GM12878 (cell line): Measurements from ENCODE around the gene SFR1. TPM values are rescaled to one million over a fixed set of nuclear protein-coding genes. Genes with fewer than 3 reads are reported as not detected.

ENCODE experiments used
- ATAC-seq: fragments of 200-7000 bp; cut with Tn5 transposase; 3 replicates; pipeline ENCODE4 v1.9.1; 2020; ENCODE audit warnings: mild to moderate bottlenecking, moderate library complexity
- BruUV-seq: library from RNA; stranded (reverse); fragments of 400-500 nt; replicated peaks from 2 replicates; lab custom pipeline; 2021; lab: Mats Ljungman, UMichigan
- CTCF ChIA-PET: fragments of 300-600 bp; sonication (Branson Sonifier 250); formaldehyde crosslinking; extraction: SDS; loops from one replicate; lab custom pipeline; 2021; ENCODE audit warnings: inconsistent platforms; lab: Yijun Ruan, JAX
- POLR2A ChIA-PET: fragments of 350-600 bp; formaldehyde crosslinking; extraction: SDS; loops from one replicate; lab custom pipeline; 2021; ENCODE audit warnings: inconsistent platforms; lab: Charles Lee
- RAD21 ChIA-PET: fragments of 300-600 bp; sonication (Branson Sonifier 250); formaldehyde crosslinking; loops from one replicate; lab custom pipeline; 2023; ENCODE audit warnings: antibody characterized with exemption; ENCODE audit not compliant: unreplicated experiment; lab: Charles Lee
- SMC1A ChIA-PET: fragments of 300-600 bp; sonication (Branson Sonifier 250); formaldehyde crosslinking; loops from one replicate; lab custom pipeline; 2023; ENCODE audit not compliant: unreplicated experiment, uncharacterized antibody; lab: Charles Lee
- DNase-seq: peaks from one replicate; pipeline ENCODE4 v3.0.0-alpha.2; 2011; ENCODE audit warnings: low read depth, low spot score
- FAIRE-seq: peaks from 3 replicates; lab custom pipeline; 2011; peaks lifted over from hg19 to GRCh38; lab: Jason Lieb, UNC
- H2AFZ ChIP-seq: 2 replicates; pipeline ENCODE4 v1.6.0; 2011; ENCODE audit warnings: low read depth, low read length, control low read depth; ENCODE audit not compliant: control insufficient read depth
- H3K27ac ChIP-seq: 2 replicates; pipeline ENCODE4 v1.5.1; 2011; ENCODE audit warnings: control low read depth; ENCODE audit not compliant: control insufficient read depth, insufficient read depth
- H3K27me3 ChIP-seq, 2 experiments: replicated peaks in 1 of 2; 2 replicates each; pipeline versions ENCODE4 v1.6.0 to v1.6.1; 2011; ENCODE audit warnings: low read length in 1 of 2; ENCODE audit not compliant: control insufficient read depth in 2 of 2, insufficient read depth in 2 of 2
- H3K36me3 ChIP-seq, 2 experiments: 2 replicates each; pipeline ENCODE4 v1.5.1; 2011; ENCODE audit warnings: low read length in 1 of 2; ENCODE audit not compliant: control insufficient read depth in 2 of 2, insufficient read depth in 2 of 2
- H3K4me1 ChIP-seq: 2 replicates; pipeline ENCODE4 v1.6.1; 2011; ENCODE audit warnings: mild to moderate bottlenecking, low read length, moderate library complexity, mixed read lengths; ENCODE audit not compliant: control insufficient read depth, insufficient read depth
- H3K4me2 ChIP-seq: 2 replicates; pipeline ENCODE4 v1.6.0; 2011; ENCODE audit warnings: control low read depth; ENCODE audit not compliant: control insufficient read depth, insufficient read depth
- H3K4me3 ChIP-seq: fragments of 200-600 bp; sonication (generic); 2 replicates; pipeline ENCODE4 v1.5.1; 2016
- H3K79me2 ChIP-seq: 2 replicates; pipeline ENCODE4 v1.6.0; 2011; ENCODE audit warnings: low read length; ENCODE audit not compliant: control insufficient read depth, insufficient read depth
- H3K9ac ChIP-seq: 2 replicates; pipeline ENCODE4 v1.8.0; 2011; ENCODE audit warnings: low read length, control low read depth, mixed read lengths; ENCODE audit not compliant: control insufficient read depth, insufficient read depth
- H3K9me3 ChIP-seq: replicated peaks from 3 replicates; pipeline ENCODE4 v1.5.1; 2011; ENCODE audit warnings: mild to moderate bottlenecking, low read length; ENCODE audit not compliant: control insufficient read depth, insufficient read depth
- H4K20me1 ChIP-seq: 2 replicates; pipeline ENCODE4 v1.6.0; 2011; ENCODE audit not compliant: control insufficient read depth, insufficient read depth
- BCL11A ChIP-seq: IDR thresholded peaks from 2 replicates; pipeline ENCODE4 v1.6.1; 2011; ENCODE audit warnings: low read depth, low read length
- EZH2 ChIP-seq: IDR thresholded peaks from 2 replicates; pipeline ENCODE4 v1.6.1; 2012; ENCODE audit warnings: low read depth, mild to moderate bottlenecking, control low read depth, inconsistent platforms, low read length, borderline replicate concordance; ENCODE audit not compliant: control insufficient read depth
- MEF2B ChIP-seq: fragments of 450-650 bp; IDR thresholded peaks from 2 replicates; pipeline ENCODE4 v1.6.1; 2018; ENCODE audit warnings: mild to moderate bottlenecking, moderate library complexity; ENCODE audit not compliant: partially characterized antibody, poor library complexity, severe bottlenecking
- NBN ChIP-seq: fragments of 450-650 bp; IDR thresholded peaks from 2 replicates; pipeline ENCODE4 v1.6.1; 2016
- RAD21 ChIP-seq: IDR thresholded peaks from 2 replicates; pipeline ENCODE4 v1.6.1; 2011; ENCODE audit warnings: mild to moderate bottlenecking, low read depth, low read length, moderate library complexity; ENCODE audit not compliant: insufficient read depth
- RBBP5 ChIP-seq: fragments of 200-600 bp; sonication (generic); conservative IDR thresholded peaks from 2 replicates; pipeline ENCODE4 v1.6.1; 2016
- SPI1 ChIP-seq: IDR thresholded peaks from 2 replicates; pipeline ENCODE4 v1.6.1; 2011; ENCODE audit warnings: low read depth, mild to moderate bottlenecking, low read length, moderate library complexity, borderline replicate concordance; ENCODE audit not compliant: insufficient read depth
- STAT3 ChIP-seq: IDR thresholded peaks from 2 replicates; pipeline ENCODE4 v1.6.1; 2011; ENCODE audit warnings: low read depth, low read length, improper control_type of control experiment
- WGBS: methylation state at CpG from one replicate; pipeline ENCODE4 v1.1.6; 2016; ENCODE audit warnings: low lambda C conversion rate; ENCODE audit not compliant: insufficient replicate concordance, insufficient coverage; ENCODE audit errors: missing lambda C conversion rate; 5-methylcytosine and 5-hydroxymethylcytosine counted together
- in situ Hi-C: fragments of 300-500 bp; cut with MboI; formaldehyde crosslinking; loops from 9 replicates; pipeline ENCODE4 v1.14.3; 2018; ENCODE audit warnings: mixed read lengths
- intact Hi-C: fragments of 100-400 bp; cut with micrococcal nuclease; formaldehyde crosslinking; loops from one replicate; pipeline ENCODE4 v1.14.2; 2022; ENCODE audit not compliant: unreplicated experiment
- polyA plus RNA-seq, 11 experiments: library from polyadenylated mRNA; depleted of rRNA in 4 of 11; unstranded in 6 of 11; stranded (reverse) in 5 of 11; fragments of >200 nt; fragmentation: Nextera tagmentation in 4 of 11; fragmentation: Illumina TruSeq in 1 of 11; extraction: Ambion mirVana in 4 of 11; extraction: Trizol in 1 of 11; gene quantifications; 1 replicate in 1 of 11; 2 replicates in 10 of 11; pipeline versions ENCODE4 v1.2.1 to v1.2.3, GENCODE V29; 2011 to 2016; ENCODE audit warnings: inconsistent platforms in 2 of 11, missing spikeins in 2 of 11, low read depth in 1 of 11
- total RNA-seq, 4 experiments: library from RNA; depleted of rRNA in 3 of 4; stranded (reverse); fragments of >200 nt in 3 of 4; fragmentation: Illumina TruSeq in 1 of 4; extraction: Trizol in 1 of 4; gene quantifications; 2 replicates each; pipeline versions ENCODE4 v1.2.1 to v1.2.3, GENCODE V29; 2013 to 2021
- TF ChIP-seq, protein P1 (sequence below): fragments of 450-650 bp; IDR thresholded peaks from 2 replicates; pipeline ENCODE4 v1.6.1; 2017; ENCODE audit warnings: mild to moderate bottlenecking, low read depth, inconsistent platforms; ENCODE audit not compliant: poor library complexity, severe bottlenecking
- TF ChIP-seq, protein P2 (sequence below): IDR thresholded peaks from 2 replicates; pipeline ENCODE4 v1.6.1; 2011; ENCODE audit warnings: low read depth, mild to moderate bottlenecking, low read length, moderate library complexity, borderline replicate concordance; ENCODE audit errors: extremely low read depth
- TF ChIP-seq, protein P3 (sequence below): fragments of 450-650 bp; IDR thresholded peaks from 2 replicates; pipeline ENCODE4 v1.6.1; 2018; ENCODE audit warnings: mild to moderate bottlenecking, low read depth, moderate library complexity; ENCODE audit not compliant: partially characterized antibody

Gene SFR1
- total and polyA plus RNA-seq, 10 of the 15 experiments (the other 5 are each of a cell fraction or from before 2014, with no cell fraction given), result 6.9 to 31.5 (median 14.9) TPM

DNA sequence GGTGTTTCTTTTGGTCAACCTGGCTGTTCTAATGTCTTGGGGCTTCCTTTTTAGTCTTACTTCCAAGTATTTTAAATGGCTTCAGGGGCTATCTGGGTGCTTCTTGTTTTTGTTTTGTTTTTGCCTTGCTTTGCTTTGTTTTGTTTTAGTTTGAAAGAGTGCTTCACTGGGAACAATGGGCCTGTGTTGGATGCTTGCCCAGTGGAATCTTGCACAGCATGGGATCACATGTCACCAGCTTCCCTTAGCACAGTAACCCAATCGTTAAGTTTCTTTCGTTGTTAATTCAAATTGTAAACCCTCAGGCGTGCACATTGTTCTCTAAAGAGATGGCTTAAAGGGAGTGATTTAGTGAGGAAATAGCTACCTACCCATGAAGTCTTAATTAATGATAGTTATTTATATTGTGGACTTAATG lies 45.2 kb upstream of the SFR1 start:
- H3K4me2 ChIP-seq, result no peak overlapping the region
- ATAC-seq (no peak), FAIRE-seq (no peak), DNase-seq (no peak)
- H3K27me3 ChIP-seq, result no peaks in the 10 kb centered on the region
- no peaks in the 10 kb centered on the region for H3K79me2 ChIP-seq
- no peak overlapping the region for H3K9ac ChIP-seq
- in situ Hi-C loops, result loop anchor here (5.0 kb wide), 1 partner anchor 184 kb away; no protein-coding TSS in a partner anchor
- 27% methylated on average over 3 of the region's 3 CpGs for WGBS
- H3K4me3 ChIP-seq, result no peak overlapping the region
- TF ChIP-seq, protein P1, sequence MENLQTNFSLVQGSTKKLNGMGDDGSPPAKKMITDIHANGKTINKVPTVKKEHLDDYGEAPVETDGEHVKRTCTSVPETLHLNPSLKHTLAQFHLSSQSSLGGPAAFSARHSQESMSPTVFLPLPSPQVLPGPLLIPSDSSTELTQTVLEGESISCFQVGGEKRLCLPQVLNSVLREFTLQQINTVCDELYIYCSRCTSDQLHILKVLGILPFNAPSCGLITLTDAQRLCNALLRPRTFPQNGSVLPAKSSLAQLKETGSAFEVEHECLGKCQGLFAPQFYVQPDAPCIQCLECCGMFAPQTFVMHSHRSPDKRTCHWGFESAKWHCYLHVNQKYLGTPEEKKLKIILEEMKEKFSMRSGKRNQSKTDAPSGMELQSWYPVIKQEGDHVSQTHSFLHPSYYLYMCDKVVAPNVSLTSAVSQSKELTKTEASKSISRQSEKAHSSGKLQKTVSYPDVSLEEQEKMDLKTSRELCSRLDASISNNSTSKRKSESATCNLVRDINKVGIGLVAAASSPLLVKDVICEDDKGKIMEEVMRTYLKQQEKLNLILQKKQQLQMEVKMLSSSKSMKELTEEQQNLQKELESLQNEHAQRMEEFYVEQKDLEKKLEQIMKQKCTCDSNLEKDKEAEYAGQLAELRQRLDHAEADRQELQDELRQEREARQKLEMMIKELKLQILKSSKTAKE, result no peak
- no peak for TF ChIP-seq BCL11A
- TF ChIP-seq, protein P2, sequence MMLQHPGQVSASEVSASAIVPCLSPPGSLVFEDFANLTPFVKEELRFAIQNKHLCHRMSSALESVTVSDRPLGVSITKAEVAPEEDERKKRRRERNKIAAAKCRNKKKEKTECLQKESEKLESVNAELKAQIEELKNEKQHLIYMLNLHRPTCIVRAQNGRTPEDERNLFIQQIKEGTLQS, result no peak
- H2AFZ ChIP-seq, result no peak overlapping the region
- CTCF ChIA-PET, result interaction anchor here (1.5 kb wide), 1 partner anchor 48 kb away, joined by 4 read pairs; no protein-coding TSS in a partner anchor
- intact Hi-C loops, result no loop called here
- BruUV-seq, result no TSS peak
- H3K36me3 ChIP-seq, result no peaks in the 10 kb centered on the region
- RAD21 ChIA-PET, result no interaction called here
- no peak overlapping the region for H3K27ac ChIP-seq
- POLR2A ChIA-PET, result no interaction called here
- no peaks in the 10 kb centered on the region for H4K20me1 ChIP-seq
- H3K9me3 ChIP-seq, result no peaks in the 10 kb centered on the region
- SMC1A ChIA-PET, result interaction anchor here (2.3 to 2.4 kb wide), 2 partner anchors 33 to 47 kb away, joined by 6 to 8 read pairs; no protein-coding TSS in a partner anchor
- H3K4me1 ChIP-seq, result no peaks in the 10 kb centered on the region

DNA sequence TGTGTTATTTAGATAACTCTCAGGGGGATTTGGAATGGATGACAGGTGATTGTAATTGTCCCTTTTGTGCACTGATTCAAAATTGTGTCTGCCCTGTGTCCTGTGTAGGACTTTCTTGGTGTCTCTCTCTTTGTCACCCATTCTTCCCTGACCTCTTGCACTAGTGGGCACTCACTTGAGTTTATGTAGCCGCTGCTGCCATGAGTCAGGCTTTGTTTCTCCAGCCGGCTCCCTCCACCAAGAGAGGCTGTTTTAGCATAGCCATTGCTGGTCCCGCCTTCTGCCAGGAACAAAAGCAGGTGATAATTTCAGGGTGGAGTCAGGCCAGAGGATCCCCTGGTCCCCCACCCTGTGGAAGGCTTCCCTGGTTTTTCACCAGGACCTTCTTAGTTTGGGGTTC lies 44.7 kb upstream of the SFR1 start:
- Histone ChIP-seq H3K27ac (no peak overlapping the region), H2AFZ (no peak overlapping the region), H3K4me1 (no peaks in the 10 kb centered on the region), H3K36me3 (no peaks in the 10 kb centered on the region), H3K4me3 (no peak overlapping the region), H3K79me2 (no peaks in the 10 kb centered on the region), H4K20me1 (no peaks in the 10 kb centered on the region), H3K27me3 (no peaks in the 10 kb centered on the region), H3K4me2 (no peak overlapping the region), H3K9ac (no peak overlapping the region), H3K9me3 (no peaks in the 10 kb centered on the region)
- in situ Hi-C loops (loop anchor here (5.0 kb wide), 1 partner anchor 185 kb away; no protein-coding TSS in a partner anchor), intact Hi-C loops (no loop called here)
- DNase-seq (no peak), FAIRE-seq (no peak), ATAC-seq (no peak)
- POLR2A ChIA-PET, result no interaction called here
- RAD21 ChIA-PET, result no interaction called here
- BruUV-seq, result no TSS peak
- SMC1A ChIA-PET, result interaction anchor here (2.3 to 2.4 kb wide), 2 partner anchors 32 to 47 kb away, joined by 6 to 8 read pairs; no protein-coding TSS in a partner anchor
- WGBS, result 64% methylated on average over 3 of the region's 3 CpGs
- CTCF ChIA-PET, result interaction anchor here (1.2 to 1.5 kb wide), 2 partner anchors 48 to 49 kb away, joined by 3 to 4 read pairs; no protein-coding TSS in a partner anchor
- TF ChIP-seq NBN (no peak), STAT3 (no peak), EZH2 (no peak), MEF2B (no peak), RAD21 (no peak), SPI1 (no peak), RBBP5 (no peak)
- TF ChIP-seq, protein P3, sequence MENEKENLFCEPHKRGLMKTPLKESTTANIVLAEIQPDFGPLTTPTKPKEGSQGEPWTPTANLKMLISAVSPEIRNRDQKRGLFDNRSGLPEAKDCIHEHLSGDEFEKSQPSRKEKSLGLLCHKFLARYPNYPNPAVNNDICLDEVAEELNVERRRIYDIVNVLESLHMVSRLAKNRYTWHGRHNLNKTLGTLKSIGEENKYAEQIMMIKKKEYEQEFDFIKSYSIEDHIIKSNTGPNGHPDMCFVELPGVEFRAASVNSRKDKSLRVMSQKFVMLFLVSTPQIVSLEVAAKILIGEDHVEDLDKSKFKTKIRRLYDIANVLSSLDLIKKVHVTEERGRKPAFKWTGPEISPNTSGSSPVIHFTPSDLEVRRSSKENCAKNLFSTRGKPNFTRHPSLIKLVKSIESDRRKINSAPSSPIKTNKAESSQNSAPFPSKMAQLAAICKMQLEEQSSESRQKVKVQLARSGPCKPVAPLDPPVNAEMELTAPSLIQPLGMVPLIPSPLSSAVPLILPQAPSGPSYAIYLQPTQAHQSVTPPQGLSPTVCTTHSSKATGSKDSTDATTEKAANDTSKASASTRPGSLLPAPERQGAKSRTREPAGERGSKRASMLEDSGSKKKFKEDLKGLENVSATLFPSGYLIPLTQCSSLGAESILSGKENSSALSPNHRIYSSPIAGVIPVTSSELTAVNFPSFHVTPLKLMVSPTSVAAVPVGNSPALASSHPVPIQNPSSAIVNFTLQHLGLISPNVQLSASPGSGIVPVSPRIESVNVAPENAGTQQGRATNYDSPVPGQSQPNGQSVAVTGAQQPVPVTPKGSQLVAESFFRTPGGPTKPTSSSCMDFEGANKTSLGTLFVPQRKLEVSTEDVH, result no peak
